ENCODE results near the gene LIN37.
"Not testable (repeated sequence)": the region's sequence is repeated elsewhere in the genome, so short reads cannot be mapped to it uniquely, and the experiment has no call there.

LIN37 gene

GRCh38 chr19:35719402-35720162 lies 28.8 kb upstream of the LIN37 start:
- no peak for DNase-seq (ENCODE audit: low read depth)

DNA sequence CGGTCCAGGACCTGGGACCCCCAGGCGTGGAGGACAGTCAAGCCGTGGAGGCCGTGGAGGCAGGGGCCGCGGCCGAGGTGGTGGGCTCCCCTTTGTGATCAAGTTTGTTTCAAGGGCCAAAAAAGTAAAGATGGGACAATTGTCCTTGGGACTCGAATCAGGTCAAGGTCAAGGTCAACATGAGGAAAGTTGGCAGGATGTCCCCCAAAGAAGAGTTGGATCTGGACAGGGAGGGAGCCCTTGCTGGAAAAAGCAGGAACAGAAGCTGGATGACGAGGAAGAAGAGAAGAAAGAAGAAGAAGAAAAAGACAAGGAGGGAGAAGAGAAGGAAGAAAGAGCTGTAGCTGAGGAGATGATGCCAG lies 28.2 kb upstream of the LIN37 start:
- DNase-seq (ENCODE audit: low read depth), result no peak

DNA sequence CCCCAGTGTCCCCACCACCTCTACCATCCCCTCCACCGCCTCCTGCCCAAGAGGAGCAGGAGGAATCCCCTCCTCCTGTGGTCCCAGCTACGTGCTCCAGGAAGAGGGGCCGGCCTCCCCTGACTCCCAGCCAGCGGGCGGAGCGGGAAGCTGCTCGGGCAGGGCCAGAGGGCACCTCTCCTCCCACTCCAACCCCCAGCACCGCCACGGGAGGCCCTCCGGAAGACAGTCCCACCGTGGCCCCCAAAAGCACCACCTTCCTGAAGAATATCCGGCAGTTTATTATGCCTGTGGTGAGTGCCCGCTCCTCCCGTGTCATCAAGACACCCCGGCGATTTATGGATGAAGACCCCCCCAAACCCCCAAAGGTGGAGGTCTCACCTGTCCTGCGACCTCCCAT lies 27.7 kb upstream of the LIN37 start:
- DNase-seq (ENCODE audit: low read depth), result no peak

DNA sequence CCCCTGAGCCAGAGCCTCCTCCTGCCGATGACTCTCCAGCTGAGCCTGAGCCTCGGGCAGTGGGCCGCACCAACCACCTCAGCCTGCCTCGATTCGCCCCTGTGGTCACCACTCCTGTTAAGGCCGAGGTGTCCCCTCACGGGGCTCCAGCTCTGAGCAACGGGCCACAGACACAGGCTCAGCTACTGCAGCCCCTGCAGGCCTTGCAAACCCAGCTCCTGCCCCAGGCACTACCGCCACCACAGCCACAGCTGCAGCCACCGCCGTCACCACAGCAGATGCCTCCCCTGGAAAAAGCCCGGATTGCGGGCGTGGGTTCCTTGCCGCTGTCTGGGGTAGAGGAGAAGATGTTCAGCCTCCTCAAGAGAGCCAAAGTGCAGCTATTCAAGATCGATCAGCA lies 27.0 kb upstream of the LIN37 start:
- DNase-seq (ENCODE audit: low read depth), result no peak

GRCh38 chr19:35722461-35722860 lies 25.9 kb upstream of the LIN37 start:
- no peak for DNase-seq (ENCODE audit: low read depth)

- no peak for DNase-seq (ENCODE audit: low read depth)
Measured at GRCh38 chr19:35722897-35723296, 25.5 kb upstream of the LIN37 start.

- no peak for DNase-seq (ENCODE audit: low read depth)
Measured at GRCh38 chr19:35723671-35724070, 24.7 kb upstream of the LIN37 start.

GRCh38 chr19:35724132-35724531 lies 24.2 kb upstream of the LIN37 start:
- DNase-seq (ENCODE audit: low read depth), result not testable (repeated sequence)

GRCh38 chr19:35724560-35724959 lies 23.8 kb upstream of the LIN37 start:
- DNase-seq (ENCODE audit: low read depth), result no peak

DNA sequence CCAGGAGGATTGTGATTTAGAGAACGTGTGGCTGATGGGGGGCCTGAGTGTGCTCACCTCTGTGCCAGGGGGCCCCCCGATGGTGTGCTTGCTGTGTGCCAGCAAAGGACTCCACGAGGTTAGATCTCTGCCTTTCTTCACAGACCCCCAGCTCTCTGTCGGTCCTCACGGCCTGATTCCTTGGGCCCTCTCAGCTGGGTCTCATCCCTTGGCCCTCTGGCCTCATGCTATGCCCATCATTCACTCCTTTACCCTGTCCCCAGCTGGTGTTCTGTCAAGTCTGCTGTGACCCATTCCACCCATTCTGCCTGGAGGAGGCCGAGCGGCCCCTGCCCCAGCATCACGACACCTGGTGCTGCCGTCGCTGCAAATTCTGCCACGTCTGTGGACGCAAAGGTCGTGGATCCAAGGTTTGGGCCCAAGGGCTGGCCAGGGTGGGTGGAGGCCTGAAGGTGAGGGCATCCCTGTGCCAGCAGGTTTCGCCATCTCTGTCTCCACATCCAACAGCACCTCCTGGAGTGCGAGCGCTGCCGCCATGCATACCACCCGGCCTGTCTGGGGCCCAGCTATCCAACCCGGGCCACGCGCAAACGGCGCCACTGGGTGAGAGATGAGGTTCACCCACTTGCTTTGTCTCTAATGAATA lies 23.0 kb upstream of the LIN37 start:
- DNase-seq (ENCODE audit: low read depth), result no peak

DNA sequence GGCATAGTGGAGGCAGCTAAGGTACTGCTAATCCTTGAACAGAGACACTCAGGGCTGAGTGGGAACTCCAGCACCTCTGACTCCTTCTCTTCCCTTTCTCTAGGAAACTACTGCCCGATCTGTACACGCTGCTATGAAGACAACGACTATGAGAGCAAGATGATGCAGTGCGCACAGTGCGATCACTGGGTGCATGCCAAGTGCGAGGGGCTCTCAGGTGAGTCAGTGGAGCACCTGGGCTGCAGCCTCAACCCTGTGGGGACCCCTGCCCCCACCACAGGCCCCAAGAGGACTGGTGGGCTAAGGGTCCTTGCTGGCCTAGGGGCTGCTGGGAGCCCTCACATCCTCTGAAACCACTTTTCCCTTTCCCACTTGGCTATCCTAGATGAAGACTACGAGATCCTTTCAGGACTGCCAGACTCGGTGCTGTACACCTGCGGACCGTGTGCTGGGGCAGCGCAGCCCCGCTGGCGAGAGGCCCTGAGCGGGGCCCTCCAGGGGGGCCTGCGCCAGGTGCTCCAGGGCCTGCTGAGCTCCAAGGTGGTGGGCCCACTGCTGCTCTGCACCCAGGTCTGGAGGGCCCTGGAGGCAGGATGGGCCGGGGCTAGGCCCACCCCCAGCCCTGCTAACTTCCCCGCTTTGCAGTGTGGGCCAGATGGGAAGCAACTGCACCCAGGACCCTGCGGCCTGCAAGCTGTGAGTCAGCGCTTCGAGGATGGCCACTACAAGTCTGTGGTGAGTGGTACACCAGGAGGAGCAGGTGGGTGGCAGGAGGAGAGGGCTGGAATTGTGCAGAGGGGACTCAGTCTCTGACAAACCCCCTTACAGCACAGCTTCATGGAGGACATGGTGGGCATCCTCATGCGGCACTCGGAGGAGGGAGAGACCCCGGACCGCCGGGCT lies 21.1 kb upstream of the LIN37 start:
- DNase-seq (ENCODE audit: low read depth), result no peak

- DNase-seq (ENCODE audit: low read depth), result no peak
Measured at GRCh38 chr19:35727956-35728706, 20.2 kb upstream of the LIN37 start.

- no peak for DNase-seq (ENCODE audit: low read depth)
Measured at GRCh38 chr19:35729021-35729420, 19.4 kb upstream of the LIN37 start.

- no peak for DNase-seq (ENCODE audit: low read depth)
Measured at GRCh38 chr19:35729763-35730162, 18.6 kb upstream of the LIN37 start.

GRCh38 chr19:35730326-35730725 lies 18.1 kb upstream of the LIN37 start:
- DNase-seq (ENCODE audit: low read depth), result no peak

DNA sequence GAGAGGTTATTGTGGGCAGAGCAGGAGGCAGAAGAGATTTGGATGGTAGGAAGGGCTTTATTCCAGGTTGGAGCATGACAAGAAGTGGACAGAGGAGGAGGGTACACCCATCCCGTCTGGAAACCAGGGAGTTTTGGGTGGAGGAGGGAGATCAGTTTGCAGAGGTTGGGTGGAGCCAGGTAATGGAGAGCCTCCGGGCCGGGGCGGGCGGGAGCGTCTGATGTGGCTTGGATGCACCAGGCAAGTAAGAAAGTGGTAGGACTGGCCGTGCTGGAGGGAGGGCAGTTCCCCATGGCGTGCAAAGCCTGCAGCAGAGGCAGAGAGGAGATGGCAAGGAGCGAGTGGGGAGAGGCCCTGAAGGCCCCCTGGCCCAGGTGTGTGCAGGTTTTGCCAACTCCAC lies 17.0 kb upstream of the LIN37 start:
- DNase-seq (ENCODE audit: low read depth), result no peak

- no peak for DNase-seq (ENCODE audit: low read depth)
Measured at GRCh38 chr19:35731779-35732405, 16.5 kb upstream of the LIN37 start.

- no peak for DNase-seq (ENCODE audit: low read depth)
Measured at GRCh38 chr19:35732540-35733179, 15.7 kb upstream of the LIN37 start.

- no peak for DNase-seq (ENCODE audit: low read depth)
Measured at GRCh38 chr19:35733180-35734125, 14.9 kb upstream of the LIN37 start.

- no peak for DNase-seq (ENCODE audit: low read depth)
Measured at GRCh38 chr19:35734273-35734672, 14.1 kb upstream of the LIN37 start.

Measured in amniotic epithelial cell (primary cell).